ENCODE data around the gene PLOD2. TPM values are rescaled to one million over a fixed set of nuclear protein-coding genes. Genes with fewer than 3 reads are reported as not detected.
A peak's percentile ranks its signal among the peaks of the same experiment; 100 is the strongest.

The PLOD2 gene
- total and polyA plus RNA-seq, 12 donors = 12.5 to 44.6 (median 16.8) TPM

DNA sequence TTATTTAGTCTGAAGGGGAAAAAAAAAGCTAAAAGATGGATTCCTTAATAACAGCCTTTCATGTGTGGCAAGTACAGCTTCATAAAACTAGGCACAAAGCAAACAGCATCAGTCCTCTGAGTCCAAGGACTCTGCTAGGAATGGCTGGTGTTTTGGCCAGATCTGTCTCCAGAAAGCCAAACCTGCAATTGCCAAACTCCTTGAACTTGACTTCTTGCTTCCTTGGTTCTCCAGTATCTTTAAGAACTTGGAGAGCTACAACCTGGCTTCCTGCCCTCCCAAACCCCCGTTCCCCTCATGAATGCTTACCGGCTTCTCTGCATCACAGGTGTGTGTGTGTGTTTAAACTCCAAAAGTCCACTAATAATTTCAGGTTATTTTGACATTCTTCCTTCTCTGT lies 1.6 kb upstream of the PLOD2 start:
- TF ChIP-seq, protein P1, sequence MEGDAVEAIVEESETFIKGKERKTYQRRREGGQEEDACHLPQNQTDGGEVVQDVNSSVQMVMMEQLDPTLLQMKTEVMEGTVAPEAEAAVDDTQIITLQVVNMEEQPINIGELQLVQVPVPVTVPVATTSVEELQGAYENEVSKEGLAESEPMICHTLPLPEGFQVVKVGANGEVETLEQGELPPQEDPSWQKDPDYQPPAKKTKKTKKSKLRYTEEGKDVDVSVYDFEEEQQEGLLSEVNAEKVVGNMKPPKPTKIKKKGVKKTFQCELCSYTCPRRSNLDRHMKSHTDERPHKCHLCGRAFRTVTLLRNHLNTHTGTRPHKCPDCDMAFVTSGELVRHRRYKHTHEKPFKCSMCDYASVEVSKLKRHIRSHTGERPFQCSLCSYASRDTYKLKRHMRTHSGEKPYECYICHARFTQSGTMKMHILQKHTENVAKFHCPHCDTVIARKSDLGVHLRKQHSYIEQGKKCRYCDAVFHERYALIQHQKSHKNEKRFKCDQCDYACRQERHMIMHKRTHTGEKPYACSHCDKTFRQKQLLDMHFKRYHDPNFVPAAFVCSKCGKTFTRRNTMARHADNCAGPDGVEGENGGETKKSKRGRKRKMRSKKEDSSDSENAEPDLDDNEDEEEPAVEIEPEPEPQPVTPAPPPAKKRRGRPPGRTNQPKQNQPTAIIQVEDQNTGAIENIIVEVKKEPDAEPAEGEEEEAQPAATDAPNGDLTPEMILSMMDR (IDR thresholded peaks at IDR 0.05) = no peak
- H3K4me1 ChIP-seq = peaks cover 0 to 53% (median 29%) of the 10 kb centered on the region in 9 donors
- intact Hi-C loops (cut with DNase I) = loop anchor here in 4 of 10 donors (5.0 to 10.0 kb wide), 5 partner anchors 85 to 382 kb away; partner anchors contain the start of gene PLSCR1 (in 1 of the 4)

DNA sequence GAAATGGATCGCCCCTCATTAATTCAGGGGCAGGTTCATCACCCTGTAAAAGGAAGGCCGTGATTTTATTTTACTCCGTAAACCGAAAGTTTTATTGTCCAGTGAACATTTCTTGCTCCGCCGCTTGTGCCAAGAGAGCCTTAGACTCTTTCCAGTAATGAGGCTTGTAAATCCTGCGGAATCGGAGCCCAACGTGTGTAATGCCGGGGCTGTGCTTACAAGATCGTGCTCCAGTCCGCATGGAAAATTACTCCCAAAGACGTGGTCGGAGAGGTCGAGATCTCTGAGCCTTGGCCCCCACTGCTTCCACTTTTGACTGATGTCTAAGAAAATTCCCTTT lies 649 bp upstream of the PLOD2 start:
- H3K27me3 ChIP-seq = peaks cover 0 to 32% (median 0%) of the 10 kb centered on the region in 7 donors
- peaks cover 0 to 62% (median 39%) of the 10 kb centered on the region in 9 donors for H3K4me1 ChIP-seq
- H3K36me3 ChIP-seq = no peaks in the 10 kb centered on the region
- H3K4me3 ChIP-seq = peak overlapping the region; percentile 61 to 88 (median 78)
- H3K27ac ChIP-seq = peak overlapping the region; percentile 89 to 98 (median 94)
- H3K9me3 ChIP-seq = no peaks in the 10 kb centered on the region
- ATAC-seq = peak; percentile 17 to 43 (median 30)
- TF ChIP-seq, protein P1 (IDR thresholded peaks at IDR 0.05) = no peak
- intact Hi-C loops (cut with DNase I) = loop anchor here in 4 of 10 donors (5.0 to 10.0 kb wide), 5 partner anchors 84 to 383 kb away; partner anchors contain the start of gene PLSCR1 (in 1 of the 4)
- WGBS, 2 donors = 2 to 4% methylated on average over 15 of the region's 15 CpGs
- peak; percentile 23 to 58 for DNase-seq

More for the DNA sequence above, 1.6 kb upstream of the PLOD2 start:
- no peaks in the 10 kb centered on the region for H3K9me3 ChIP-seq
- ATAC-seq = no peak
- no peak overlapping the region for H3K4me3 ChIP-seq
- peaks cover 0 to 32% (median 0%) of the 10 kb centered on the region in 7 donors for H3K27me3 ChIP-seq
- 89 to 98% methylated on average over 2 of the region's 2 CpGs for WGBS, 2 donors
- no peak for DNase-seq
- H3K27ac ChIP-seq = peak overlapping the region in 5 of 10 donors; percentile 89 to 98 (median 96)
- H3K36me3 ChIP-seq = no peaks in the 10 kb centered on the region

DNA sequence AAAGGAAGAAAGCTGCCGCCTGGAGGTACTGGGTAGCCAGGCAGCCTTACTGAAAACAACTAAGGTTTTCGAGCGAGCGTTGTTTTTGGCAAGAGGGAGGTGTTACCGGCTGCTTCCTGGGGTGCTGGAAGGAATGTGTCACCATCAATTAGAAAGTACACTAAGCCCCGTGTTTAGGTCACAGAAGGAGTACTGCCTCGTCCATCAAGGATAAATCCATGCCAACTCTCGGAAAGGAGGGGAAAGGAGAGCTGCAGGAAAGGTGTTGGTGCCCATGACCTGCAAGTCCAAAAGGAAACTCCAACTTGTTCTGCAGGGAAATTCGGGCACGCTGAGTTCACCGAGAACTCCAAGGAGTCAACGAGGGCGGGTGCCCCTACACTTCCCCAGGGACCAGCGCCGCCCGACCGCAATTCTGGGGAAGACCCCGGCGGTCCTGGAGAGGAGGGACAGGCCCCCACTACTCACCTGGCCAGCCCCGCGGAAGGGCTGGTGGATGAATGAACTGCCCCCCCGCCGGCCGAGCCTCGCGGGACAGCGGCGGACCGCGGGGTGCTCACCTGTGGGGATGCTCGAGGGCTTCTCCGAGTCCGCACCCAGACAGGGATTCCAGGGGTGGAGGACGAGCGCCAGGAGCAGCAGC lies 542 bp downstream of the PLOD2 start:
- DNase-seq = peak; percentile 21 to 76
- H3K36me3 ChIP-seq = no peaks in the 10 kb centered on the region
- 0 to 1% methylated on average over 35 of the region's 35 CpGs for WGBS, 2 donors
- peaks cover 0 to 32% (median 0%) of the 10 kb centered on the region in 7 donors for H3K27me3 ChIP-seq
- TF ChIP-seq, protein P1 (IDR thresholded peaks at IDR 0.05) = peak; percentile 18 to 73 (median 46)
- H3K9me3 ChIP-seq = no peaks in the 10 kb centered on the region
- H3K4me1 ChIP-seq = peaks cover 0 to 64% (median 51%) of the 10 kb centered on the region in 9 donors
- intact Hi-C loops (cut with DNase I) = loop anchor here in 4 of 10 donors (5.0 to 10.0 kb wide), 5 partner anchors 83 to 384 kb away; partner anchors contain the start of gene PLSCR1 (in 1 of the 4)
- peak; percentile 48 to 75 (median 70) for ATAC-seq
- peak overlapping the region; percentile 61 to 88 (median 78) for H3K4me3 ChIP-seq
- H3K27ac ChIP-seq = peak overlapping the region; percentile 89 to 98 (median 94)

DNA sequence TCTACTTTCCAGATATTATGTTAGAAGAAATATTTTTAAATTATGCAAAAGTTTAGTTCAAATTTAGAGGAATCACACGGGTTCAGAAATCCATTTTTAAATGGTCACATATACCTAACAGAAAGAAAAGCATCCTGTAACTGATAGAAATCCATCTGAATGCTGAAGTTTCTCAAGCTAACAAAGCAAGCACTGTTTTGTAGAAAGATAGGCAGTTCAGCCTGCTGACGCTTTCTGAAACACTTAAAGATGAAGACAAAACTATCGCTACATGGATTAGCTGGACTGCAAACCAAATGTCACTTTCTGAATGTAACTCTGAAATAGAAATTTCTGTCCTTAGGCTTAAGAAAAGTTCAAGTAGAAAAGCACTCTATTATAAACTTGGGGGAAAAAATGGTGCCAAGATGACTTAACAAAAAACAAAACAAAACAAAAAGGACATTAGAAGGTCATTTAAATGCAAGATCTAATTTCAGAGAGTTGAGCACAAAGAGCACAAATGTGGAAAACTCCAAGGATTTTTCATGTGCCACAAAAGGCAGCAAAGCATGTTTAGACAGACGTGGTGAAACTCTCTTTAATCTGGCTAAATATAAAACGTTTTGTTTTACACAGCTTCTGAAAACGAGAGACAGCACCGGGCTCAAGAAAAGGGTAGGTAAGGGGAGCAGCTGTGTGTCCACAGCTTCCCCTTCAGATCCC lies 1.2 kb downstream of the PLOD2 start:
- intact Hi-C loops (cut with DNase I) = loop anchor here in 4 of 10 donors (5.0 to 10.0 kb wide), 6 partner anchors 67 to 385 kb away; partner anchors contain the start of gene PLSCR1 (in 1 of the 4)
- TF ChIP-seq, protein P1 (IDR thresholded peaks at IDR 0.05) = no peak
- WGBS, 2 donors = 2 to 3% methylated on average over 7 of the region's 7 CpGs
- DNase-seq (no peak), ATAC-seq (no peak)
- H3K36me3 ChIP-seq = no peaks in the 10 kb centered on the region
- peak overlapping the region; percentile 89 to 98 (median 94) for H3K27ac ChIP-seq
- peak overlapping the region; percentile 61 to 88 (median 78) for H3K4me3 ChIP-seq
- no peaks in the 10 kb centered on the region for H3K9me3 ChIP-seq
- H3K4me1 ChIP-seq = peaks cover 0 to 66% (median 57%) of the 10 kb centered on the region in 9 donors
- peaks cover 0 to 32% (median 0%) of the 10 kb centered on the region in 7 donors for H3K27me3 ChIP-seq
